ENCODE data around the gene CALB2. TPM values are rescaled to one million over a fixed set of nuclear protein-coding genes. Genes with fewer than 3 reads are reported as not detected.

The CALB2 gene
- total and polyA plus RNA-seq, 2 of the 13 experiments (the other 11 are each of a cell fraction or from before 2014, with no cell fraction given), result 0.37 to 0.40 TPM

GRCh38 chr16:71359431-71359830 lies 908 bp downstream of the CALB2 start (continued):
- TF ChIP-seq AHDC1 (CRISPR knock-in tag; IDR thresholded peaks at IDR 0.05; ENCODE audit: borderline replicate concordance) (no peak), PAX8 (CRISPR knock-in tag; IDR thresholded peaks at IDR 0.05; ENCODE audit: borderline replicate concordance) (no peak)

GRCh38 chr16:71360378-71360777 lies 1.9 kb downstream of the CALB2 start:
- WGBS (ENCODE audit: low lambda C conversion rate), result 5% methylated on average over 2 of the region's 2 CpGs
- in situ Hi-C loops (cut with HindIII; ENCODE audit: extremely low pct_ligation_motif_present, low pct_unique_long_range_greater_than_20kb) (no loop called here), intact Hi-C loops (cut with micrococcal nuclease; ENCODE audit: unreplicated experiment) (no loop called here)
- no peaks in the 10 kb centered on the region for H3K9me3 ChIP-seq (ENCODE audit: low read length)
- no peak for ATAC-seq
- ChIA-PET CTCF (ENCODE audit: low intra/inter-chr PET ratio, low total read pairs) (no interaction called here), POLR2A (no interaction called here)
- H3K79me2 ChIP-seq (ENCODE audit: insufficient read depth, low read length), result no peaks in the 10 kb centered on the region
- no peaks in the 10 kb centered on the region for H3K36me3 ChIP-seq (replicated peaks in 1 of 2; ENCODE audit: control insufficient read depth in 1 of 2, insufficient read depth in 2 of 2, low read length in 2 of 2)
- no peak overlapping the region for H3K4me3 ChIP-seq (replicated peaks in 1 of 3; ENCODE audit: insufficient read depth in 1 of 3, low read depth in 2 of 3, low read length in 3 of 3)
- no peak overlapping the region for H3K27ac ChIP-seq (ENCODE audit: extremely low read length, insufficient read depth, low read length)
- H4K20me1 ChIP-seq (ENCODE audit: insufficient read depth, low read length), result no peaks in the 10 kb centered on the region; the same call in 1 of the 2 replicates
- no peak overlapping the region for H2AFZ ChIP-seq (ENCODE audit: low read length)
- no TSS peak for BruUV-seq (replicated peaks)
- no peak overlapping the region for H3K4me2 ChIP-seq (ENCODE audit: low read depth, low read length)
- H3K4me1 ChIP-seq (ENCODE audit: insufficient read depth, low read length), result peaks cover 9% of the 10 kb centered on the region
- FAIRE-seq, result no peak
- DNase-seq (ENCODE audit: low spot score), result peak; percentile 25
- H3K9ac ChIP-seq (ENCODE audit: insufficient read depth, low read depth, low read length), result no peak overlapping the region
- TF ChIP-seq ZNF629 (CRISPR knock-in tag; conservative IDR thresholded peaks at IDR 0.05) (0 out of 2 replicates have a peak, but pooled peaks have one; percentile 22), HMG20A (CRISPR knock-in tag; IDR thresholded peaks at IDR 0.05; ENCODE audit: borderline replicate concordance) (no peak), MAFK (conservative IDR thresholded peaks at IDR 0.05 in 1 of 2, IDR thresholded peaks at IDR 0.05 in 1 of 2; ENCODE audit: low read length in 2 of 2) (0 out of 4 replicates have a peak, but pooled peaks of 1 of the 2 experiments have one; percentile 38), NFE2 (CRISPR knock-in tag; IDR thresholded peaks at IDR 0.05) (peak; percentile 34; the same call in 1 of the 2 replicates), FOSL2 (CRISPR knock-in tag; IDR thresholded peaks at IDR 0.05) (peak; percentile 56)
- H3K27me3 ChIP-seq (ENCODE audit: control insufficient read depth in 1 of 2, insufficient read depth in 2 of 2, low read length in 2 of 2), result peaks cover 5 to 68% of the 10 kb centered on the region in 2 experiments; a peak in 4 of 5 replicates
